HUES64 (cell line): ENCODE measurements around the gene DDX42.
A peak's percentile ranks its signal among the peaks of the same experiment; 100 is the strongest.

Source experiments
- H3K27ac ChIP-seq: 2 replicates; pipeline ENCODE4 v1.7.0; 2013; ENCODE audit warnings: low read depth, low read length, inconsistent platforms
- H3K27me3 ChIP-seq: 2 replicates; pipeline ENCODE4 v1.6.1; 2013; ENCODE audit warnings: mild to moderate bottlenecking, low read length; ENCODE audit not compliant: insufficient read depth
- H3K36me3 ChIP-seq: 2 replicates; pipeline ENCODE4 v1.6.1; 2013; ENCODE audit warnings: mild to moderate bottlenecking, low read length; ENCODE audit not compliant: insufficient read depth
- H3K4me1 ChIP-seq: 2 replicates; pipeline ENCODE4 v1.6.1; 2013; ENCODE audit warnings: mild to moderate bottlenecking, low read length, moderate library complexity; ENCODE audit not compliant: insufficient read depth
- H3K4me3 ChIP-seq: 2 replicates; pipeline ENCODE4 v1.5.1; 2013; ENCODE audit warnings: mild to moderate bottlenecking, low read length, moderate library complexity
- H3K9ac ChIP-seq: 2 replicates; pipeline ENCODE4 v1.6.1; 2013; ENCODE audit warnings: mild to moderate bottlenecking, low read depth, low read length
- H3K9me3 ChIP-seq: 2 replicates; pipeline ENCODE4 v1.6.1; 2013; ENCODE audit warnings: low read depth, low read length; ENCODE audit not compliant: insufficient read depth
- WGBS: fragments of 150-250, 120-280 bp; methylation state at CpG from one replicate; pipeline ENCODE4 v1.1.7; 2013; ENCODE audit warnings: missing lambda C conversion rate; 5-methylcytosine and 5-hydroxymethylcytosine counted together

The DDX42 gene

GRCh38 chr17:63760771-63761539 lies 13.0 kb upstream of the DDX42 start:
- Histone ChIP-seq H3K4me3 (no peak overlapping the region), H3K9ac (no peak overlapping the region), H3K36me3 (peaks cover 90% of the 10 kb centered on the region), H3K4me1 (no peaks in the 10 kb centered on the region), H3K27ac (no peak overlapping the region), H3K9me3 (no peaks in the 10 kb centered on the region), H3K27me3 (no peaks in the 10 kb centered on the region)
- WGBS = 99% methylated on average over 7 of the region's 10 CpGs

DNA sequence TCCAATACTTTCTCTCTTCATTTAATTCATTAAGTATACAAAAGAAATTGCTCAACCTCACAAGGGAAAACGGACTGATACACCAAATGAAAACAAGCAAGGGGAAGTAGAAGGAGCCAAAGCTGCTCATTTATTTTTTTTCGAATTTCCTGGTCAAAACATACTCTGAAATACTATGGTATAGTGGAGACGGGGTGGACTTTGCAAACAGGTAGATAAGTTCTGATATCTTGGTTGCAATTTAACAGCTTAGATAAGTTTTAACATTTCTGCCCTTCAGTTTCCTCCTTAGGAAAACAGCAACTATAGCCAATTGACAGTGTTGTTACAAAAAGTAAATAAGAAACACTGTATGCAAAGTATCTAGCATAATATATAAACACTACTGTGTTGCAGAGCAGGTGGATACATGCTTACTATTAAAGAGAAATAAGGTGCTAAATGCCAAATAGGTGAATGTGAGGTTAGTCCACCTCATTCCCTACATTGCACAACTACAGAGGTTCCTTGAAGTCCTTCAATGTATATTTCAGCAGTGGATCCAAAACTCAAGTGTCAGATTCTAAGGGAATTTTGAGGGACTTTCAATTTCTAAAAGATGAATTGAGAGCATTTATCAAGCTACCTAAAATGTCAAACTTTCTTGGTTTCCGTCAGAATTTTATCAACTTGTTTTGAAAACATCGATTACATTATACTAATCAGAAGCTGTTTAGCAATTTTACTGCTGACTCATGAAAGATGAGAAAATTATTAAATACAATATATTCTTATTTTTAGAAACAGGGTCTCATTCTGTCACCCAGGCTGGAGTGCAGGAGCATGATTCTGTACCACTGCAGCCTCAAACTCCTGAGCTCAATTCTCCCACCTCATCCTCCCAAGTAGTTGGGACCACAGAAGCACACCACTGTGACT lies 11.6 kb upstream of the DDX42 start:
- H3K4me3 ChIP-seq = no peak overlapping the region
- H3K9me3 ChIP-seq = no peaks in the 10 kb centered on the region
- WGBS = 92% methylated on average over 5 of the region's 5 CpGs
- H3K27ac ChIP-seq = no peak overlapping the region
- no peak overlapping the region for H3K9ac ChIP-seq
- H3K4me1 ChIP-seq = no peaks in the 10 kb centered on the region
- peaks cover 84% of the 10 kb centered on the region for H3K36me3 ChIP-seq
- no peaks in the 10 kb centered on the region for H3K27me3 ChIP-seq

GRCh38 chr17:63764716-63765115 lies 9.3 kb upstream of the DDX42 start:
- 93% methylated on average over 3 of the region's 4 CpGs for WGBS
- Histone ChIP-seq H3K4me3 (no peak overlapping the region), H3K9me3 (no peaks in the 10 kb centered on the region), H3K27ac (no peak overlapping the region), H3K4me1 (no peaks in the 10 kb centered on the region), H3K9ac (no peak overlapping the region), H3K36me3 (peaks cover 67% of the 10 kb centered on the region), H3K27me3 (no peaks in the 10 kb centered on the region)

DNA sequence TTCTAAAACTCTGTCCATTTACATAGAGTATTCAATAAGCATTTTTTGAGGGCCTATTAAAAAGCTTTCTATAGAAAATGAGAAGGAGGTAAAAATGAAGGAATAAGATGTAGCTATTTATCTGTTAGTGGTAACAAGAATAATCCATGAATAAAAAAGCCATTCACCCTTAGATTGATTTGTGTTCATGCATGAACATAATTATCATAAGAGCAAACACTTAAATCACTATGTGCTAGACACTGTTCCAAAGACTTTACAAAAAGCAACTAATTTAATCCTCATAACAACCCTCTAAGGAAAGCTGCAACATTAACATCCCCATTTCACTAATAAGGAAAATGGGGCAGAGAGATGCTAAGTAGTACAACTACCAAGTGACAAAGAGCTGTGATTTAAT lies 7.2 kb upstream of the DDX42 start:
- Histone ChIP-seq H3K27ac (no peak overlapping the region), H3K9ac (no peak overlapping the region), H3K4me3 (no peak overlapping the region), H3K27me3 (no peaks in the 10 kb centered on the region), H3K4me1 (no peaks in the 10 kb centered on the region), H3K36me3 (peaks cover 55% of the 10 kb centered on the region), H3K9me3 (no peaks in the 10 kb centered on the region)

- no peak overlapping the region; the same call in 1 of the 2 replicates for H3K9ac ChIP-seq
- H3K27ac ChIP-seq = no peak overlapping the region
- peaks cover 38% of the 10 kb centered on the region for H3K36me3 ChIP-seq
- no peak overlapping the region for H3K4me3 ChIP-seq
- no peaks in the 10 kb centered on the region for H3K27me3 ChIP-seq
- H3K4me1 ChIP-seq = no peaks in the 10 kb centered on the region
- 74% methylated on average over 7 of the region's 7 CpGs for WGBS
- no peaks in the 10 kb centered on the region for H3K9me3 ChIP-seq
Observed at GRCh38 chr17:63768433-63768832, 5.5 kb upstream of the DDX42 start.

DNA sequence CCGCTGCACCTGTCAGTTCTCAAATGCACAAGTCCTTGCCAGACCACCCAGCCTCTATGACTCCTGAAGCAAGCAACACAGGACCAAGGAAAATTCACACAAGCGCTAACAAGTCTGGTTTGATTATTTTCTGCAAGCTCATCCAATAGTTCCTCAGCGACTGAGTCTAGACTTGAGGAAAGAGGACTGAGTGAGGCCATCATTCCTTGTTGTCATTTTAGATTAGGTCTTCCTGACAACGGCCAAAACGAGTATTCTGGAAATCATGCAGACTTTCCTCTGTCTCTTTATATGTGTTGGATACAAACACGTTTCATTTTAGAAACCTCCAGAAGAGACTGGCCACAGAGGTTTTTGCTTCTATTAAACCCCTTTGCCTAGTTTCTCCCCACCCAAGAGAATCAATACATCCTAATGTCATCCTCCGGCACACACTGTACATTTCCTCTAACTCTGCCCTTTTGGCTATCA lies 1.1 kb upstream of the DDX42 start:
- Histone ChIP-seq H3K9me3 (no peaks in the 10 kb centered on the region), H3K27me3 (no peaks in the 10 kb centered on the region), H3K9ac (peak overlapping the region; percentile 97), H3K4me1 (0 out of 2 replicates have a peak, but pooled peaks cover 7% of the 10 kb centered on the region), H3K36me3 (peaks cover 23% of the 10 kb centered on the region; the same call in 1 of the 2 replicates), H3K4me3 (peak overlapping the region; percentile 68), H3K27ac (peak overlapping the region; percentile 97)
- 13% methylated on average over 7 of the region's 7 CpGs for WGBS

GRCh38 chr17:63773272-63774140 lies 464 bp upstream of the DDX42 start, which contains the start of gene CCDC47:
TSS of gene CCDC47 (minus strand) at chr17:63773597. CDS start at chr17:63766175, 7,422 bp downstream.
- Histone ChIP-seq H3K4me1 (0 out of 2 replicates have a peak, but pooled peaks cover 7% of the 10 kb centered on the region), H3K27me3 (no peaks in the 10 kb centered on the region), H3K4me3 (peak within 1 kb of the TSS; percentile 68), H3K9me3 (no peaks in the 10 kb centered on the region), H3K27ac (peak within 1 kb of the TSS; percentile 97), H3K9ac (peak within 1 kb of the TSS; percentile 97), H3K36me3 (peaks cover 30% of the 10 kb centered on the region; the same call in 1 of the 2 replicates)
- WGBS = under 1% methylated on average over 74 of the region's 74 CpGs

DNA sequence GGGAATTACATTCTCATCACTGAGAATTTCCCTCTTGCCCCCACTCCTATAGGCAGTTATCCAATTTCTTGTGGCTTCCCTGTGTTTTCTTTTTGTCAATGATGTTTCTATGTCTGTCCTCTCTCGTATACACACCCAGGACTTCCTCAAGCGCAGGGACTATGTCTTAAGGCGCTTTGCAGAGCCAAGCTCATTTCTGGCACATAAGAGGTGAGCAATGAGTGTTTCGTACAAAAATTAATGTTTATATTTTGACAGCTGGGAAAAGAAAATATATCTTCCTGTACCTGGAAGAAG lies 947 bp downstream of the DDX42 start:
- peak overlapping the region; percentile 97 for H3K9ac ChIP-seq
- 0 out of 2 replicates have a peak, but pooled peaks cover 7% of the 10 kb centered on the region for H3K4me1 ChIP-seq
- H3K36me3 ChIP-seq = peaks cover 43% of the 10 kb centered on the region
- 4% methylated on average over 4 of the region's 4 CpGs for WGBS
- peak overlapping the region; percentile 97; the same call in 1 of the 2 replicates for H3K27ac ChIP-seq
- H3K9me3 ChIP-seq = no peaks in the 10 kb centered on the region
- H3K27me3 ChIP-seq = no peaks in the 10 kb centered on the region
- peak overlapping the region; percentile 68 for H3K4me3 ChIP-seq

DNA sequence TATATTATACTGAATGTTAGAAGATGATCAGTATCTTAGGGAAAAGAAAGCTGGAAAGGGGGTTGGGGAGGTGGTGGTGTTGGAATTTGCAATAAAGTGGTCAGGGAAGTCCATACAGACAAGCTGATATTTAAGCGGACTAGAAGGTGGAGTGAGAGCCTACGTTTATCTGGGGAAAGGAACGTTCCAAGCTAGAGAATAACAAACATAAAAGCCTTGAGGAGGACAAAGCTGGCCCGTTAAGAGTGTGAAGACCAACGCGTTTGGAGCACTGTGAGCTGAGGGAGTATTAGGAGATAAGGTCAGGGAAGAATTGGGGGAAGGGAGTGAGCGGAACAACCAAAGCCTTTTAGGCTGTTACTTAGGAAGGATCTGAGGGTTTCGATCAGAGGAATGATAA lies 1.4 kb downstream of the DDX42 start:
- no peaks in the 10 kb centered on the region for H3K27me3 ChIP-seq
- H3K9ac ChIP-seq = peak overlapping the region; percentile 97
- peaks cover 46% of the 10 kb centered on the region for H3K36me3 ChIP-seq
- WGBS = 20% methylated on average over 8 of the region's 8 CpGs
- peak overlapping the region; percentile 68 for H3K4me3 ChIP-seq
- no peaks in the 10 kb centered on the region for H3K9me3 ChIP-seq
- H3K27ac ChIP-seq = no peak overlapping the region
- H3K4me1 ChIP-seq = 0 out of 2 replicates have a peak, but pooled peaks cover 7% of the 10 kb centered on the region

DNA sequence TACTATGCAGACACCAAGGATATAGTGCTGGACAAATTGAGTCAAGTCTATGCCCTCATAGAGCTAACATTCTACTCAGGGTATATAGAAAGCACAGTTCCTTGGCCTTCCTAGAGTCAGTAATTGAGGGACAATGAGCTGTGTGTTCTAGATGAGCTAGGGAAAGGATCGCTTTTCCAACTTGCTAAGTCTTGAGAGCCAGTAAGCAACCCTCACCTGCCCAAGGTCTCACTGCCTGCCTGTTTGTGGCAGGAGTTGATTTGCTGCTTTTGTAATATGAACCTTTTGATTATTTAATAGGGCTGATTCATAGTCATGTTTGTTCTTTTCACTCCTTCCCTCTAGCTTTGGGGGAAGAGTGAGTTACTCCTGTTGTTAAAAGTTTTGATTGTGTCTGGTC lies 6.5 kb downstream of the DDX42 start:
- Histone ChIP-seq H3K4me3 (no peak overlapping the region), H3K27me3 (no peaks in the 10 kb centered on the region), H3K4me1 (0 out of 2 replicates have a peak, but pooled peaks cover 6% of the 10 kb centered on the region), H3K9me3 (no peaks in the 10 kb centered on the region), H3K9ac (peak overlapping the region; percentile 45; the same call in 1 of the 2 replicates), H3K27ac (no peak overlapping the region), H3K36me3 (peaks cover 80% of the 10 kb centered on the region)
- WGBS = 88% methylated on average over 1 of the region's 1 CpG
